Measurements from ENCODE around the gene ZNF829.
A peak's percentile ranks its signal among the peaks of the same experiment; 100 is the strongest.

ZNF829 gene

DNA sequence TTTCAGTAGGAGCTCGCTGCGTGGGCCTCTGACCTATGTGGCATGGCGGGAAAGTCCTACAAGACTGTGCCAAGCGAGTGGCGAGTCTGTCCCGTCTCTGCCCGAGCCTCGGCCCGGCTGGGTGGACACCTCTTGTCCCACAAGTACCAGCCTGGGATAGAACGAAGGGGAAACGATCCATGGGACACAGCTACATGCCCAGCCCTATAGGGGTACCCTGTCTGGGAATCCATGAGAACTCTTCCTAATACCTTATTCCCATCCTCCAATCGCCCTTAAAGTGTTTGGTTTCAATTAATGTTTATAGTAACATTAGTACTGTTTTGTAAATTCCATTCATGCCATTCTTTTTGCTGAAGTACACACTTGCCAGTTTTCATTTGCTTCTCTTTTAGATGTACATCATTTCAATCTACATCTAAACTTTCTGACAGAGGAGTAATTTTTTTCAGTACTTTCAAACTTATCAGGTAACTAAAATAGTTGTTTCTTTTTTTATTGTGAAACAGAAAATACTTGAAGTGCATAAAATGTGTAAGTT is 77.2 kb downstream of the ZNF829 start:
- TF ChIP-seq, protein P1, sequence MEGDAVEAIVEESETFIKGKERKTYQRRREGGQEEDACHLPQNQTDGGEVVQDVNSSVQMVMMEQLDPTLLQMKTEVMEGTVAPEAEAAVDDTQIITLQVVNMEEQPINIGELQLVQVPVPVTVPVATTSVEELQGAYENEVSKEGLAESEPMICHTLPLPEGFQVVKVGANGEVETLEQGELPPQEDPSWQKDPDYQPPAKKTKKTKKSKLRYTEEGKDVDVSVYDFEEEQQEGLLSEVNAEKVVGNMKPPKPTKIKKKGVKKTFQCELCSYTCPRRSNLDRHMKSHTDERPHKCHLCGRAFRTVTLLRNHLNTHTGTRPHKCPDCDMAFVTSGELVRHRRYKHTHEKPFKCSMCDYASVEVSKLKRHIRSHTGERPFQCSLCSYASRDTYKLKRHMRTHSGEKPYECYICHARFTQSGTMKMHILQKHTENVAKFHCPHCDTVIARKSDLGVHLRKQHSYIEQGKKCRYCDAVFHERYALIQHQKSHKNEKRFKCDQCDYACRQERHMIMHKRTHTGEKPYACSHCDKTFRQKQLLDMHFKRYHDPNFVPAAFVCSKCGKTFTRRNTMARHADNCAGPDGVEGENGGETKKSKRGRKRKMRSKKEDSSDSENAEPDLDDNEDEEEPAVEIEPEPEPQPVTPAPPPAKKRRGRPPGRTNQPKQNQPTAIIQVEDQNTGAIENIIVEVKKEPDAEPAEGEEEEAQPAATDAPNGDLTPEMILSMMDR (IDR thresholded peaks at IDR 0.05; ENCODE audit: low read depth, low read length), result no peak
- Histone ChIP-seq H3K9me3 (ENCODE audit: severe bottlenecking) (peaks cover 1% of the 10 kb centered on the region), H3K27ac (peak overlapping the region; percentile 95)

More for the DNA sequence above, 77.2 kb downstream of the ZNF829 start:
- Histone ChIP-seq H3K36me3 (peaks cover 16% of the 10 kb centered on the region), H3K4me3 (ENCODE audit: low read depth, low read length) (peak overlapping the region; percentile 85), H3K27me3 (ENCODE audit: insufficient read depth, low read depth, severe bottlenecking) (no peaks in the 10 kb centered on the region)
- no peak for DNase-seq

All from WERI-Rb-1 (cell line).